H1 (cell line): ENCODE results near the gene DEFB129. TPM values are rescaled to one million over a fixed set of nuclear protein-coding genes. Genes with fewer than 3 reads are reported as not detected.

ENCODE experiments used
- CTCF ChIA-PET: fragments of 300-600 bp; sonication (Branson Sonifier 250); formaldehyde crosslinking; loops from one replicate; lab custom pipeline; 2021; ENCODE audit not compliant: partially characterized antibody; lab: Charles Lee
- POLR2A ChIA-PET: fragments of 300-600 bp; sonication (Branson Sonifier 250); formaldehyde crosslinking; loops from one replicate; lab custom pipeline; 2021; ENCODE audit warnings: inconsistent platforms; ENCODE audit not compliant: partially characterized antibody; lab: Charles Lee
- DNase-seq, 2 experiments: peaks; one replicate each; pipeline versions ENCODE4 v3.0.0 to v3.0.0-alpha.2; 2010 to 2022; ENCODE audit warnings: low spot score in 2 of 2, low read depth in 1 of 2, mixed read lengths in 1 of 2
- FAIRE-seq: peaks from 2 replicates; lab custom pipeline; 2011; peaks lifted over from hg19 to GRCh38; lab: Jason Lieb, UNC
- H2AFZ ChIP-seq: 2 replicates; pipeline ENCODE4 v1.8.1; 2012; ENCODE audit warnings: low read length, inconsistent platforms
- H2AK5ac ChIP-seq: 2 replicates; pipeline ENCODE4 v1.6.1; 2013; ENCODE audit warnings: low read depth, low read length
- H2BK120ac ChIP-seq: replicated peaks from 2 replicates; pipeline ENCODE3; 2013; ENCODE audit warnings: low read depth, low read length, inconsistent platforms
- H2BK12ac ChIP-seq: 2 replicates; pipeline ENCODE4 v1.6.1; 2013; ENCODE audit warnings: low read depth, low read length
- H2BK15ac ChIP-seq: 2 replicates; pipeline ENCODE4 v1.6.1; 2013; ENCODE audit warnings: low read length
- H2BK20ac ChIP-seq: 2 replicates; pipeline ENCODE4 v1.6.1; 2013; ENCODE audit warnings: low read length
- H2BK5ac ChIP-seq: 2 replicates; pipeline ENCODE4 v1.6.1; 2013; ENCODE audit warnings: low read depth, low read length
- H3K14ac ChIP-seq: 2 replicates; pipeline ENCODE4 v1.6.1; 2013; ENCODE audit warnings: inconsistent platforms; ENCODE audit not compliant: insufficient read length
- H3K18ac ChIP-seq: 2 replicates; pipeline ENCODE4 v1.6.1; 2013; ENCODE audit warnings: low read length; ENCODE audit errors: extremely low read depth
- H3K23ac ChIP-seq: 2 replicates; pipeline ENCODE4 v1.6.1; 2013; ENCODE audit warnings: inconsistent platforms; ENCODE audit not compliant: insufficient read length
- H3K23me2 ChIP-seq: 2 replicates; pipeline ENCODE4 v1.6.1; 2013; ENCODE audit warnings: low read depth, low read length
- H3K27ac ChIP-seq: 2 replicates; pipeline ENCODE4 v1.6.1; 2011; ENCODE audit warnings: low read depth, low read length, inconsistent platforms
- H3K27me3 ChIP-seq, 4 experiments: replicated peaks in 1 of 4; 1 replicate in 1 of 4; 2 replicates in 3 of 4; pipeline versions ENCODE4 v1.6.1 to v1.8.1; 2011 to 2013; ENCODE audit warnings: low read length in 3 of 4, mild to moderate bottlenecking in 3 of 4, inconsistent platforms in 2 of 4, mixed read lengths in 2 of 4, moderate library complexity in 1 of 4; ENCODE audit not compliant: control insufficient read depth in 3 of 4, insufficient read depth in 3 of 4; ENCODE audit errors: extremely low read depth in 1 of 4
- H3K36me3 ChIP-seq, 4 experiments: 2 replicates each; pipeline versions ENCODE4 v1.6.1 to v1.8.1; 2011 to 2013; ENCODE audit warnings: mild to moderate bottlenecking in 4 of 4, low read length in 3 of 4, moderate library complexity in 2 of 4, control low read depth in 1 of 4, inconsistent platforms in 1 of 4; ENCODE audit not compliant: insufficient read depth in 4 of 4, control insufficient read depth in 2 of 4
- H3K4ac ChIP-seq: replicated peaks from 2 replicates; pipeline ENCODE3; 2013; ENCODE audit warnings: low read length, low read depth, mixed read lengths, inconsistent platforms; ENCODE audit not compliant: insufficient read length
- H3K4me1 ChIP-seq, 4 experiments: replicated peaks in 1 of 4; 1 replicate in 1 of 4; 2 replicates in 3 of 4; pipeline versions ENCODE4 v1.6.1 to v1.8.1; 2011 to 2013; ENCODE audit warnings: low read length in 3 of 4, inconsistent platforms in 2 of 4, mixed read lengths in 1 of 4; ENCODE audit not compliant: insufficient read depth in 4 of 4, control insufficient read depth in 3 of 4
- H3K4me2 ChIP-seq, 2 experiments: 2 replicates each; pipeline versions ENCODE4 v1.6.1 to v1.8.1; 2011 to 2013; ENCODE audit warnings: low read depth in 2 of 2, low read length in 2 of 2, control low read depth in 1 of 2, inconsistent platforms in 1 of 2, mild to moderate bottlenecking in 1 of 2; ENCODE audit not compliant: insufficient read depth in 1 of 2
- H3K4me3 ChIP-seq, 4 experiments: fragments of 200-600, 300-600 bp in 1 of 4; sonication (generic), shearing (Covaris generic), sonication (Bioruptor Twin) in 1 of 4; 2 replicates each; pipeline versions ENCODE4 v1.5.1 to v1.8.1; 2011 to 2016; ENCODE audit warnings: low read length in 4 of 4, low read depth in 3 of 4, control low read depth in 2 of 4, inconsistent platforms in 2 of 4, mild to moderate bottlenecking in 2 of 4, mixed read lengths in 1 of 4, moderate library complexity in 1 of 4; ENCODE audit not compliant: insufficient read depth in 2 of 4; ENCODE audit errors: extremely low read depth in 1 of 4
- H3K56ac ChIP-seq: replicated peaks from 2 replicates; pipeline ENCODE3; 2013; ENCODE audit warnings: low read depth, mild to moderate bottlenecking, mixed read lengths, low read length, inconsistent platforms; ENCODE audit not compliant: insufficient read length
- H3K79me1 ChIP-seq: 2 replicates; pipeline ENCODE4 v1.6.1; 2013; ENCODE audit warnings: low read depth, low read length, control low read depth
- H3K79me2 ChIP-seq, 2 experiments: 2 replicates each; pipeline versions ENCODE4 v1.6.1 to v1.8.1; 2012 to 2013; ENCODE audit warnings: low read length in 2 of 2, mild to moderate bottlenecking in 2 of 2, inconsistent platforms in 1 of 2; ENCODE audit not compliant: insufficient read depth in 2 of 2, control insufficient read depth in 1 of 2
- H3K9ac ChIP-seq, 4 experiments: replicated peaks in 1 of 4; 1 replicate in 1 of 4; 2 replicates in 3 of 4; pipeline versions ENCODE4 v1.6.1 to v1.8.1; 2011 to 2013; ENCODE audit warnings: low read depth in 3 of 4, low read length in 3 of 4, control low read depth in 2 of 4, mild to moderate bottlenecking in 2 of 4, moderate library complexity in 2 of 4, inconsistent platforms in 1 of 4; ENCODE audit errors: extremely low read depth in 1 of 4
- H3K9me3 ChIP-seq, 2 experiments: 2 replicates each; pipeline versions ENCODE4 v1.6.1 to v1.8.1; 2012 to 2013; ENCODE audit warnings: mild to moderate bottlenecking in 2 of 2, moderate library complexity in 2 of 2, control low read depth in 1 of 2, inconsistent platforms in 1 of 2, low read depth in 1 of 2, low read length in 1 of 2, mixed read lengths in 1 of 2; ENCODE audit not compliant: insufficient read depth in 2 of 2
- H4K20me1 ChIP-seq, 2 experiments: replicated peaks in 1 of 2; 2 replicates each; pipeline versions ENCODE3 to v1.8.1; 2011 to 2013; ENCODE audit warnings: inconsistent platforms in 2 of 2, low read length in 2 of 2, mild to moderate bottlenecking in 1 of 2; ENCODE audit not compliant: insufficient read depth in 2 of 2, control insufficient read depth in 1 of 2
- H4K5ac ChIP-seq: 2 replicates; pipeline ENCODE4 v1.6.1; 2013; ENCODE audit warnings: low read length, low read depth, mixed read lengths, inconsistent platforms; ENCODE audit not compliant: insufficient read length
- H4K8ac ChIP-seq: 2 replicates; pipeline ENCODE4 v1.8.0; 2013; ENCODE audit warnings: mild to moderate bottlenecking, moderate library complexity, low read length, inconsistent platforms; ENCODE audit not compliant: insufficient read depth; ENCODE audit errors: extremely low read depth
- H4K91ac ChIP-seq: replicated peaks from 2 replicates; pipeline ENCODE3; 2013; ENCODE audit warnings: low read length, mixed read lengths, inconsistent platforms; ENCODE audit not compliant: insufficient read length
- BCL11A ChIP-seq, 2 experiments: IDR thresholded peaks; one replicate each; pipeline ENCODE4 v1.6.1; 2011; ENCODE audit warnings: low read depth in 2 of 2, low read length in 2 of 2, mild to moderate bottlenecking in 2 of 2
- CREB1 ChIP-seq: IDR thresholded peaks from 2 replicates; pipeline ENCODE4 v1.6.1; 2012; ENCODE audit warnings: inconsistent platforms
- NANOG ChIP-seq: IDR thresholded peaks from 2 replicates; pipeline ENCODE4 v1.6.1; 2011; ENCODE audit warnings: low read length, low read depth, mild to moderate bottlenecking, inconsistent platforms; ENCODE audit not compliant: insufficient read depth, poor library complexity, severe bottlenecking
- PHF8 ChIP-seq: fragments of 200-600 bp; sonication (generic); conservative IDR thresholded peaks from 2 replicates; pipeline ENCODE4 v1.7.1; 2012; ENCODE audit warnings: low read depth, mild to moderate bottlenecking, inconsistent platforms, low read length, moderate library complexity
- RFX5 ChIP-seq: IDR thresholded peaks from 2 replicates; pipeline ENCODE4 v1.6.1; 2011; ENCODE audit warnings: low read depth, low read length, improper control_type of control experiment, borderline replicate concordance
- SP4 ChIP-seq: IDR thresholded peaks from 2 replicates; pipeline ENCODE4 v1.6.1; 2012; ENCODE audit warnings: low read length, inconsistent platforms
- TBP ChIP-seq: IDR thresholded peaks from 2 replicates; pipeline ENCODE4 v1.6.1; 2011; ENCODE audit warnings: low read depth, low read length, improper control_type of control experiment
- WGBS, 2 experiments: shearing (Covaris generic) in 1 of 2; methylation state at CpG; one replicate each; pipeline versions ENCODE4 v1.1.6 to v1.1.7; 2013 to 2015; ENCODE audit warnings: low lambda C conversion rate in 2 of 2, mixed read lengths in 2 of 2, inconsistent platforms in 1 of 2, low coverage in 1 of 2, missing lambda C conversion rate in 1 of 2; ENCODE audit not compliant: insufficient replicate concordance in 2 of 2, insufficient coverage in 1 of 2, insufficient read length in 1 of 2; ENCODE audit errors: extremely low coverage in 1 of 2, missing lambda C conversion rate in 1 of 2; 5-methylcytosine and 5-hydroxymethylcytosine counted together
- polyA plus RNA-seq, 7 experiments: library from polyadenylated mRNA; depleted of rRNA in 3 of 7; stranded (reverse) in 5 of 7; unstranded in 2 of 7; fragments of >200 nt in 5 of 7; fragments of 200-250 nt in 2 of 7; gene quantifications; 1 replicate in 5 of 7; 2 replicates in 1 of 7; 4 replicates in 1 of 7; pipeline versions ENCODE4 v1.2.1 to v1.2.3, GENCODE V29; 2011 to 2013; ENCODE audit warnings: missing spikeins in 2 of 7, mixed read lengths in 2 of 7
- total RNA-seq: library from RNA; stranded (reverse); fragmentation: NEBNext Ultra II Directional; extraction: Animal tissue kit (Norgen Biotek cat#: 25700); gene quantifications from 2 replicates; pipeline ENCODE4 v1.2.1, GENCODE V29; 2021

Gene DEFB129
- total and polyA plus RNA-seq, 2 of the 8 experiments (the other 6 are each of a cell fraction or from before 2014, with no cell fraction given): not detected

- no peaks in the 10 kb centered on the region for H3K79me2 ChIP-seq
Observed at GRCh38 chr20:277496-277781, 50.4 kb downstream of the DEFB129 start.

More at GRCh38 chr20:277496-277781, 50.4 kb downstream of the DEFB129 start:
- Histone ChIP-seq H3K14ac (no peak overlapping the region), H3K27me3 (peaks cover 0 to 2% (median under 1%) of the 10 kb centered on the region in 4 experiments; a peak in 2 of 7 replicates), H2BK120ac (no peak overlapping the region), H2BK20ac (no peak overlapping the region), H3K4ac (no peak overlapping the region), H2BK5ac (no peak overlapping the region), H3K9ac (no peak overlapping the region), H3K36me3 (peaks cover 8 to 21% (median 13%) of the 10 kb centered on the region in 4 experiments; a peak in 7 of 8 replicates), H3K18ac (no peak overlapping the region), H2AK5ac (0 out of 2 replicates have a peak overlapping the region, but pooled peaks have one; percentile 28), H3K4me3 (no peak overlapping the region), H3K23me2 (no peaks in the 10 kb centered on the region; the same call in 1 of the 2 replicates), H3K23ac (no peak overlapping the region), H4K8ac (no peak overlapping the region), H2BK15ac (no peak overlapping the region), H3K9me3 (no peaks in the 10 kb centered on the region), H2BK12ac (no peak overlapping the region; the same call in 1 of the 2 replicates), H4K5ac (no peak overlapping the region), H3K4me2 (0 out of 4 replicates have a peak overlapping the region, but pooled peaks of 1 of the 2 experiments have one; percentile 65), H4K20me1 (peaks cover 2 to 8% of the 10 kb centered on the region in 2 experiments), H3K56ac (no peak overlapping the region), H3K27ac (no peak overlapping the region), H3K4me1 (peaks cover 0 to 4% (median 4%) of the 10 kb centered on the region in 4 experiments; a peak in 4 of 7 replicates), H2AFZ (no peak overlapping the region), H4K91ac (no peak overlapping the region), H3K79me1 (no peaks in the 10 kb centered on the region; the same call in 1 of the 2 replicates)
- 84% methylated on average over 3 of the region's 3 CpGs; no CpG with 5 or more reads in 1 of the 2 experiments for WGBS, 2 experiments
- DNase-seq (no peak), FAIRE-seq (no peak)
- TF ChIP-seq RFX5 (no peak), BCL11A (IDR thresholded peaks at IDR 0.05; ENCODE audit: low read depth in 2 of 2, low read length in 2 of 2) (no peak), PHF8 (no peak), SP4 (no peak), CREB1 (no peak), TBP (no peak), NANOG (no peak)
- CTCF ChIA-PET: interaction anchor here (1.1 to 6.7 kb wide), 11 partner anchors 10 to 124 kb away, joined by 3 to 63 read pairs (median 6); no protein-coding TSS in a partner anchor
- POLR2A ChIA-PET: interaction anchor here (1.8 to 6.1 kb wide), 5 partner anchors 9 to 53 kb away, joined by 5 to 61 read pairs (median 21); partner anchors contain the start of genes SOX12 and ZCCHC3
